AG09309 (cell line): ENCODE data around the gene MED1.
"Not testable (repeated sequence)": the region's sequence is repeated elsewhere in the genome, so short reads cannot be mapped to it uniquely, and the experiment has no call there.

Experiments used
- DNase-seq: peaks from one replicate; pipeline ENCODE4 v3.0.0-alpha.2; 2010; ENCODE audit warnings: low read depth
- H3K4me3 ChIP-seq: 2 replicates; pipeline ENCODE4 v1.5.1; 2011; ENCODE audit warnings: mild to moderate bottlenecking, low read depth, low read length, moderate library complexity; ENCODE audit not compliant: control insufficient read depth
- CTCF ChIP-seq: IDR thresholded peaks from 2 replicates; pipeline ENCODE4 v1.5.1; 2011; ENCODE audit warnings: mild to moderate bottlenecking, low read depth, low read length, inconsistent platforms; ENCODE audit not compliant: insufficient read depth, control insufficient read depth; ENCODE audit errors: missing control alignments

The MED1 gene

GRCh38 chr17:39473310-39473709, 22.2 kb upstream of the MED1 start:
- no peak overlapping the region for H3K4me3 ChIP-seq
- TF ChIP-seq CTCF = no peak
- DNase-seq = no peak

GRCh38 chr17:39468610-39469009, 17.5 kb upstream of the MED1 start:
- not testable (repeated sequence) for DNase-seq, H3K4me3 ChIP-seq

- not testable (repeated sequence) for DNase-seq, H3K4me3 ChIP-seq
These were observed 13.6 kb upstream of the MED1 start for GRCh38 chr17:39464639-39465181.

GRCh38 chr17:39462631-39463375, 11.7 kb upstream of the MED1 start:
- peak overlapping the region; percentile 92 for H3K4me3 ChIP-seq
- TF ChIP-seq CTCF = no peak
- no peak for DNase-seq

- H3K4me3 ChIP-seq = peak overlapping the region; percentile 92
- DNase-seq = no peak
- no peak for TF ChIP-seq CTCF
These were observed 11.0 kb upstream of the MED1 start for GRCh38 chr17:39461926-39462569.

- no peak for TF ChIP-seq CTCF
- DNase-seq = peak; percentile 97
- H3K4me3 ChIP-seq = peak within 1 kb of the TSS; percentile 92
These were observed 10.3 kb upstream of the MED1 start, which contains the start of gene CDK12 for GRCh38 chr17:39461113-39461925. Gene CDK12, plus strand, starts transcription at chr17:39461486. Its CDS starts 586 bp downstream, at chr17:39462072.

- no peak for DNase-seq
- TF ChIP-seq CTCF = no peak
- H3K4me3 ChIP-seq = no peak overlapping the region
These were observed 4.9 kb upstream of the MED1 start for GRCh38 chr17:39455919-39456318.
